ELR (cell line): Measurements from ENCODE around the gene CYB561.
A peak's percentile ranks its signal among the peaks of the same experiment; 100 is the strongest.
"Not testable (repeated sequence)": the region's sequence is repeated elsewhere in the genome, so short reads cannot be mapped to it uniquely, and the experiment has no call there.

ENCODE experiments used
- DNase-seq: peaks from one replicate; pipeline ENCODE4 v3.0.0-alpha.2; 2015; ENCODE audit warnings: low read depth

CYB561 gene

GRCh38 chr17:63478814-63479494 lies 32.8 kb upstream of the CYB561 start:
- peak; percentile 97 for DNase-seq

GRCh38 chr17:63477480-63478440 lies 31.7 kb upstream of the CYB561 start:
- no peak for DNase-seq

- DNase-seq, result peak; percentile 32
These were observed 30.9 kb upstream of the CYB561 start, which contains the start of gene ACE for GRCh38 chr17:63476854-63477479. Gene ACE, plus strand, starts transcription at chr17:63477061. Its CDS starts 34 bp downstream, at chr17:63477095.

GRCh38 chr17:63476459-63476853 lies 30.4 kb upstream of the CYB561 start:
- peak; percentile 18 for DNase-seq

- no peak for DNase-seq
These were observed 29.6 kb upstream of the CYB561 start for GRCh38 chr17:63475491-63476412.

GRCh38 chr17:63474586-63475460 lies 28.7 kb upstream of the CYB561 start:
- DNase-seq, result no peak

- no peak for DNase-seq
These were observed 28.1 kb upstream of the CYB561 start for GRCh38 chr17:63474174-63474573.

GRCh38 chr17:63468099-63468498 lies 22.0 kb upstream of the CYB561 start:
- DNase-seq, result not testable (repeated sequence)

GRCh38 chr17:63464691-63465236 lies 18.7 kb upstream of the CYB561 start:
- no peak for DNase-seq

- DNase-seq, result no peak
These were observed 17.7 kb upstream of the CYB561 start for GRCh38 chr17:63463771-63464170.

- no peak for DNase-seq
These were observed 13.9 kb upstream of the CYB561 start for GRCh38 chr17:63460018-63460417.

GRCh38 chr17:63458478-63458877 lies 12.4 kb upstream of the CYB561 start:
- no peak for DNase-seq

- no peak for DNase-seq
These were observed 9.3 kb upstream of the CYB561 start for GRCh38 chr17:63455417-63455816.

GRCh38 chr17:63454915-63455314 lies 8.8 kb upstream of the CYB561 start:
- DNase-seq, result no peak

- DNase-seq, result not testable (repeated sequence)
These were observed 8.3 kb upstream of the CYB561 start for GRCh38 chr17:63454357-63454756.

GRCh38 chr17:63452962-63453551 lies 7.0 kb upstream of the CYB561 start:
- no peak for DNase-seq

- no peak for DNase-seq
These were observed 6.2 kb upstream of the CYB561 start for GRCh38 chr17:63452046-63452961.

GRCh38 chr17:63451150-63451549 lies 5.0 kb upstream of the CYB561 start:
- no peak for DNase-seq

- peak; percentile 64 for DNase-seq
These were observed 4.4 kb upstream of the CYB561 start for GRCh38 chr17:63450551-63450950.
